ENCODE measurements around the gene MAML3.

DNA sequence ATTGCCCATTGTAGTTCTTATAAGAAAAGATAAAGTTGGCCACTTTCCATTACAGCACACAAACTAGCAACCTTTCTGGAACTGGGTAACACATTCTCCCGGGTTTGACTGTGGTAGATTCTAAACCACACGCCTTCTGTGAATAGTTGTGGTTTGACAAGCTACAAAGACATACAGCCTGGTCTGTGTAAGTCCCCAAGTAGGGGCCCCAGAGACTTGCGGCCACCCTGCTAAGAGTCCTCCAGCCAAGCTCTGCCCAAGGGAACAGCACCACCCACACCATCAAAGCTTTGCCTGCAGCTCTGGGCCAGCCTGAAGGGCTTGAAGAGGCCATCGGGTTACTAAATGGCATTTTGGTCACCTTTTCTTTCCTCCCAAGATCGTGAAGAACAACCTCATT, 203.4 kb downstream of the MAML3 start:
- TF ChIP-seq, protein P1, sequence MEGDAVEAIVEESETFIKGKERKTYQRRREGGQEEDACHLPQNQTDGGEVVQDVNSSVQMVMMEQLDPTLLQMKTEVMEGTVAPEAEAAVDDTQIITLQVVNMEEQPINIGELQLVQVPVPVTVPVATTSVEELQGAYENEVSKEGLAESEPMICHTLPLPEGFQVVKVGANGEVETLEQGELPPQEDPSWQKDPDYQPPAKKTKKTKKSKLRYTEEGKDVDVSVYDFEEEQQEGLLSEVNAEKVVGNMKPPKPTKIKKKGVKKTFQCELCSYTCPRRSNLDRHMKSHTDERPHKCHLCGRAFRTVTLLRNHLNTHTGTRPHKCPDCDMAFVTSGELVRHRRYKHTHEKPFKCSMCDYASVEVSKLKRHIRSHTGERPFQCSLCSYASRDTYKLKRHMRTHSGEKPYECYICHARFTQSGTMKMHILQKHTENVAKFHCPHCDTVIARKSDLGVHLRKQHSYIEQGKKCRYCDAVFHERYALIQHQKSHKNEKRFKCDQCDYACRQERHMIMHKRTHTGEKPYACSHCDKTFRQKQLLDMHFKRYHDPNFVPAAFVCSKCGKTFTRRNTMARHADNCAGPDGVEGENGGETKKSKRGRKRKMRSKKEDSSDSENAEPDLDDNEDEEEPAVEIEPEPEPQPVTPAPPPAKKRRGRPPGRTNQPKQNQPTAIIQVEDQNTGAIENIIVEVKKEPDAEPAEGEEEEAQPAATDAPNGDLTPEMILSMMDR (conservative IDR thresholded peaks at IDR 0.05; ENCODE audit: low read depth in 2 of 2), result no peak
- TF ChIP-seq EZH2 (IDR thresholded peaks at IDR 0.05; ENCODE audit: low read depth, unreplicated experiment) (no peak), NANOG (IDR thresholded peaks at IDR 0.05; ENCODE audit: borderline replicate concordance) (no peak), POLR2AphosphoS5 (IDR thresholded peaks at IDR 0.05; ENCODE audit: low read depth) (no peak), EZH2phosphoT487 (IDR thresholded peaks at IDR 0.05; ENCODE audit: unreplicated experiment) (no peak), ZNF114 (CRISPR knock-in tag; IDR thresholded peaks at IDR 0.05) (no peak), CREB1 (CRISPR knock-in tag; IDR thresholded peaks at IDR 0.05; ENCODE audit: low read depth) (no peak)
- TF ChIP-seq, protein P2, sequence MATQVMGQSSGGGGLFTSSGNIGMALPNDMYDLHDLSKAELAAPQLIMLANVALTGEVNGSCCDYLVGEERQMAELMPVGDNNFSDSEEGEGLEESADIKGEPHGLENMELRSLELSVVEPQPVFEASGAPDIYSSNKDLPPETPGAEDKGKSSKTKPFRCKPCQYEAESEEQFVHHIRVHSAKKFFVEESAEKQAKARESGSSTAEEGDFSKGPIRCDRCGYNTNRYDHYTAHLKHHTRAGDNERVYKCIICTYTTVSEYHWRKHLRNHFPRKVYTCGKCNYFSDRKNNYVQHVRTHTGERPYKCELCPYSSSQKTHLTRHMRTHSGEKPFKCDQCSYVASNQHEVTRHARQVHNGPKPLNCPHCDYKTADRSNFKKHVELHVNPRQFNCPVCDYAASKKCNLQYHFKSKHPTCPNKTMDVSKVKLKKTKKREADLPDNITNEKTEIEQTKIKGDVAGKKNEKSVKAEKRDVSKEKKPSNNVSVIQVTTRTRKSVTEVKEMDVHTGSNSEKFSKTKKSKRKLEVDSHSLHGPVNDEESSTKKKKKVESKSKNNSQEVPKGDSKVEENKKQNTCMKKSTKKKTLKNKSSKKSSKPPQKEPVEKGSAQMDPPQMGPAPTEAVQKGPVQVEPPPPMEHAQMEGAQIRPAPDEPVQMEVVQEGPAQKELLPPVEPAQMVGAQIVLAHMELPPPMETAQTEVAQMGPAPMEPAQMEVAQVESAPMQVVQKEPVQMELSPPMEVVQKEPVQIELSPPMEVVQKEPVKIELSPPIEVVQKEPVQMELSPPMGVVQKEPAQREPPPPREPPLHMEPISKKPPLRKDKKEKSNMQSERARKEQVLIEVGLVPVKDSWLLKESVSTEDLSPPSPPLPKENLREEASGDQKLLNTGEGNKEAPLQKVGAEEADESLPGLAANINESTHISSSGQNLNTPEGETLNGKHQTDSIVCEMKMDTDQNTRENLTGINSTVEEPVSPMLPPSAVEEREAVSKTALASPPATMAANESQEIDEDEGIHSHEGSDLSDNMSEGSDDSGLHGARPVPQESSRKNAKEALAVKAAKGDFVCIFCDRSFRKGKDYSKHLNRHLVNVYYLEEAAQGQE (IDR thresholded peaks at IDR 0.05; ENCODE audit: unreplicated experiment), result no peak
- TF ChIP-seq, protein P3, sequence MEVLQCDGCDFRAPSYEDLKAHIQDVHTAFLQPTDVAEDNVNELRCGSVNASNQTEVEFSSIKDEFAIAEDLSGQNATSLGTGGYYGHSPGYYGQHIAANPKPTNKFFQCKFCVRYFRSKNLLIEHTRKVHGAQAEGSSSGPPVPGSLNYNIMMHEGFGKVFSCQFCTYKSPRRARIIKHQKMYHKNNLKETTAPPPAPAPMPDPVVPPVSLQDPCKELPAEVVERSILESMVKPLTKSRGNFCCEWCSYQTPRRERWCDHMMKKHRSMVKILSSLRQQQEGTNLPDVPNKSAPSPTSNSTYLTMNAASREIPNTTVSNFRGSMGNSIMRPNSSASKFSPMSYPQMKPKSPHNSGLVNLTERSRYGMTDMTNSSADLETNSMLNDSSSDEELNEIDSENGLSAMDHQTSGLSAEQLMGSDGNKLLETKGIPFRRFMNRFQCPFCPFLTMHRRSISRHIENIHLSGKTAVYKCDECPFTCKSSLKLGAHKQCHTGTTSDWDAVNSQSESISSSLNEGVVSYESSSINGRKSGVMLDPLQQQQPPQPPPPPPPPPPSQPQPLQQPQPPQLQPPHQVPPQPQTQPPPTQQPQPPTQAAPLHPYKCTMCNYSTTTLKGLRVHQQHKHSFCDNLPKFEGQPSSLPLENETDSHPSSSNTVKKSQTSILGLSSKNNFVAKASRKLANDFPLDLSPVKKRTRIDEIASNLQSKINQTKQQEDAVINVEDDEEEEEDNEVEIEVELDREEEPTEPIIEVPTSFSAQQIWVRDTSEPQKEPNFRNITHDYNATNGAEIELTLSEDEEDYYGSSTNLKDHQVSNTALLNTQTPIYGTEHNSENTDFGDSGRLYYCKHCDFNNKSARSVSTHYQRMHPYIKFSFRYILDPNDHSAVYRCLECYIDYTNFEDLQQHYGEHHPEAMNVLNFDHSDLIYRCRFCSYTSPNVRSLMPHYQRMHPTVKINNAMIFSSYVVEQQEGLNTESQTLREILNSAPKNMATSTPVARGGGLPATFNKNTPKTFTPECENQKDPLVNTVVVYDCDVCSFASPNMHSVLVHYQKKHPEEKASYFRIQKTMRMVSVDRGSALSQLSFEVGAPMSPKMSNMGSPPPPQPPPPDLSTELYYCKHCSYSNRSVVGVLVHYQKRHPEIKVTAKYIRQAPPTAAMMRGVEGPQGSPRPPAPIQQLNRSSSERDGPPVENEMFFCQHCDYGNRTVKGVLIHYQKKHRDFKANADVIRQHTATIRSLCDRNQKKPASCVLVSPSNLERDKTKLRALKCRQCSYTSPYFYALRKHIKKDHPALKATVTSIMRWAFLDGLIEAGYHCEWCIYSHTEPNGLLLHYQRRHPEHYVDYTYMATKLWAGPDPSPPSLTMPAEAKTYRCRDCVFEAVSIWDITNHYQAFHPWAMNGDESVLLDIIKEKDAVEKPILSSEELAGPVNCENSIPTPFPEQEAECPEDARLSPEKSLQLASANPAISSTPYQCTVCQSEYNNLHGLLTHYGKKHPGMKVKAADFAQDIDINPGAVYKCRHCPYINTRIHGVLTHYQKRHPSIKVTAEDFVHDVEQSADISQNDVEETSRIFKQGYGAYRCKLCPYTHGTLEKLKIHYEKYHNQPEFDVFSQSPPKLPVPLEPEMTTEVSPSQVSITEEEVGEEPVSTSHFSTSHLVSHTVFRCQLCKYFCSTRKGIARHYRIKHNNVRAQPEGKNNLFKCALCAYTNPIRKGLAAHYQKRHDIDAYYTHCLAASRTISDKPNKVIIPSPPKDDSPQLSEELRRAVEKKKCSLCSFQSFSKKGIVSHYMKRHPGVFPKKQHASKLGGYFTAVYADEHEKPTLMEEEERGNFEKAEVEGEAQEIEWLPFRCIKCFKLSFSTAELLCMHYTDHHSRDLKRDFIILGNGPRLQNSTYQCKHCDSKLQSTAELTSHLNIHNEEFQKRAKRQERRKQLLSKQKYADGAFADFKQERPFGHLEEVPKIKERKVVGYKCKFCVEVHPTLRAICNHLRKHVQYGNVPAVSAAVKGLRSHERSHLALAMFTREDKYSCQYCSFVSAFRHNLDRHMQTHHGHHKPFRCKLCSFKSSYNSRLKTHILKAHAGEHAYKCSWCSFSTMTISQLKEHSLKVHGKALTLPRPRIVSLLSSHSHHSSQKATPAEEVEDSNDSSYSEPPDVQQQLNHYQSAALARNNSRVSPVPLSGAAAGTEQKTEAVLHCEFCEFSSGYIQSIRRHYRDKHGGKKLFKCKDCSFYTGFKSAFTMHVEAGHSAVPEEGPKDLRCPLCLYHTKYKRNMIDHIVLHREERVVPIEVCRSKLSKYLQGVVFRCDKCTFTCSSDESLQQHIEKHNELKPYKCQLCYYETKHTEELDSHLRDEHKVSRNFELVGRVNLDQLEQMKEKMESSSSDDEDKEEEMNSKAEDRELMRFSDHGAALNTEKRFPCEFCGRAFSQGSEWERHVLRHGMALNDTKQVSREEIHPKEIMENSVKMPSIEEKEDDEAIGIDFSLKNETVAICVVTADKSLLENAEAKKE (CRISPR knock-in tag; IDR thresholded peaks at IDR 0.05), result no peak
